Measurements from ENCODE around the gene C1orf105. TPM values are rescaled to one million over a fixed set of nuclear protein-coding genes. Genes with fewer than 3 reads are reported as not detected.

C1orf105 gene
- total RNA-seq, 1 experiment from 2014 or later = not detected

DNA sequence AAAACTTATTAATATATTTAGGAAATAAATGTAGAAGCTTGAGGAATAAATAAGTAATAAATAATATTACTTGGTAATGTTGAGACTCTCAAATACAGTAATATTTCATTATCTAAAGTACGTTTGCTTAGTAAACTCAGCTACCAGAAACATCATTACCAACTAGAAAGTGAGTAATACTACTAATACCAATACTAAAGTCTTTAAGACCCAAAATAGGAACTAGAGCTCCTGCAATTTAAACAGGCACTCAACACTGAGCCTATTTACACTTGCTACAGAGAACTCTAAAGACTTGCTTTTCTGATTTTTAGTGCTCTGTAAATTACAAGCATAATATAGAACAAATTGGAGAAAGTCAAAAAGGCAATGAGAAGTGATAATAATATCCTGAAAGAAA, 13.5 kb upstream of the C1orf105 start (continued):
- TF ChIP-seq RELA (CRISPR knock-in tag; IDR thresholded peaks at IDR 0.05; ENCODE audit: borderline replicate concordance) (no peak), NFYB (CRISPR knock-in tag; conservative IDR thresholded peaks at IDR 0.05; ENCODE audit: low read depth) (no peak), KAT7 (CRISPR knock-in tag; IDR thresholded peaks at IDR 0.05; ENCODE audit: borderline replicate concordance) (no peak), ETV6 (CRISPR knock-in tag; IDR thresholded peaks at IDR 0.05) (no peak), NFE2L1 (CRISPR knock-in tag; IDR thresholded peaks at IDR 0.05) (no peak)

DNA sequence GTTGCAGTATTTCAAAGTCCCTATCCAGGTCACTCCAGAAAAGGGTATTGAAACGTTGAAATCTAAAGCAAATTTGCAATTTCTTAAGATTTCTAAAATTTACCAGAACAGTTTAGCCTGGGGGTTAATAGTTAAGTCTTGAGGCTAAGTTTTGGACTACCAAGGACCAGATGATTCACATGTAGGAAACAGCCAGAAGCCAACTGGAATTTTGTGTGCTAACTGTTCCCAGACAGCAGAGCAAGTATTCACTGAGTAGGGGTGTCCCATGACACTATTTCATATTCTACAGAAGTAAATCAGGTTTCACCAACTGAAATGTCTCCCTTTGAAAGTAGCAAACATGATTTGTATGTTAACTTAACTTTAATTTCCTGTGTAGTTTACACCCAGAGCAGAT, 11.5 kb upstream of the C1orf105 start:
- no peak for DNase-seq (ENCODE audit: low spot score)
- Mint-ChIP-seq H3K27me3 (ENCODE audit: low read depth) (no peaks in the 10 kb centered on the region), H3K36me3 (no peaks in the 10 kb centered on the region), H3K9me3 (no peaks in the 10 kb centered on the region), H3K4me1 (no peaks in the 10 kb centered on the region), H3K27ac (no peak overlapping the region), H3K4me3 (no peak overlapping the region)
- POLR2A ChIA-PET = no interaction called here
- CTCF ChIA-PET = interaction anchor here (1.5 kb wide), 1 partner anchor 10 kb away, joined by 6 read pairs; no protein-coding TSS in a partner anchor
- no peak for ATAC-seq
- TF ChIP-seq, protein P1, sequence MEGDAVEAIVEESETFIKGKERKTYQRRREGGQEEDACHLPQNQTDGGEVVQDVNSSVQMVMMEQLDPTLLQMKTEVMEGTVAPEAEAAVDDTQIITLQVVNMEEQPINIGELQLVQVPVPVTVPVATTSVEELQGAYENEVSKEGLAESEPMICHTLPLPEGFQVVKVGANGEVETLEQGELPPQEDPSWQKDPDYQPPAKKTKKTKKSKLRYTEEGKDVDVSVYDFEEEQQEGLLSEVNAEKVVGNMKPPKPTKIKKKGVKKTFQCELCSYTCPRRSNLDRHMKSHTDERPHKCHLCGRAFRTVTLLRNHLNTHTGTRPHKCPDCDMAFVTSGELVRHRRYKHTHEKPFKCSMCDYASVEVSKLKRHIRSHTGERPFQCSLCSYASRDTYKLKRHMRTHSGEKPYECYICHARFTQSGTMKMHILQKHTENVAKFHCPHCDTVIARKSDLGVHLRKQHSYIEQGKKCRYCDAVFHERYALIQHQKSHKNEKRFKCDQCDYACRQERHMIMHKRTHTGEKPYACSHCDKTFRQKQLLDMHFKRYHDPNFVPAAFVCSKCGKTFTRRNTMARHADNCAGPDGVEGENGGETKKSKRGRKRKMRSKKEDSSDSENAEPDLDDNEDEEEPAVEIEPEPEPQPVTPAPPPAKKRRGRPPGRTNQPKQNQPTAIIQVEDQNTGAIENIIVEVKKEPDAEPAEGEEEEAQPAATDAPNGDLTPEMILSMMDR (IDR thresholded peaks at IDR 0.05) = no peak
- TF ChIP-seq, protein P2, sequence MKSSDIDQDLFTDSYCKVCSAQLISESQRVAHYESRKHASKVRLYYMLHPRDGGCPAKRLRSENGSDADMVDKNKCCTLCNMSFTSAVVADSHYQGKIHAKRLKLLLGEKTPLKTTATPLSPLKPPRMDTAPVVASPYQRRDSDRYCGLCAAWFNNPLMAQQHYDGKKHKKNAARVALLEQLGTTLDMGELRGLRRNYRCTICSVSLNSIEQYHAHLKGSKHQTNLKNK (CRISPR knock-in tag; IDR thresholded peaks at IDR 0.05) = no peak

DNA sequence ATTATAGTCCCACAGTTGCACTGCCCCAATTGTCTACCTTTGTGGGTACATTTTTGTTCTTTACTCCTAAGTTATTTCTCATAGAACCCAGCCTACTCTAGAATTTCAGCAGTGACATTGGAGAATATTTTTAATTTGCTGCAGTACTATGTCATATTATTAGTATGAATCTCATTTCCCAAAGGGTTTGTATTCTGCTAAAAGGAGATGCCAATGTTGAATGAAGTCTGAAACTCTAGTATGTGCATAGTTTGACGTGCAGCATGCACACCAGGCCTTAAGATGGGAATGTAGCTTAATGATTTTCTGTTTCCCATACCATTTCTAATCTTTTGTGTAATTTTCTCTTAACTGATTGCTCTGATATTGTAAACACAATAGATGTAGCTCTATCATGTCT, 10.5 kb upstream of the C1orf105 start:
- ATAC-seq (no peak), DNase-seq (ENCODE audit: low spot score) (no peak)
- H3K4me1 Mint-ChIP-seq = no peaks in the 10 kb centered on the region
- POLR2A ChIA-PET = no interaction called here
- no peaks in the 10 kb centered on the region for H3K9me3 Mint-ChIP-seq
- CTCF ChIA-PET = interaction anchor here (2.0 kb wide), 1 partner anchor 10 kb away, joined by 6 read pairs; no protein-coding TSS in a partner anchor
- no peaks in the 10 kb centered on the region for H3K36me3 Mint-ChIP-seq
- H3K27me3 Mint-ChIP-seq (ENCODE audit: low read depth) = no peaks in the 10 kb centered on the region
- no peak overlapping the region for H3K4me3 Mint-ChIP-seq
- no peak overlapping the region for H3K27ac Mint-ChIP-seq
- TF ChIP-seq GTF2I (CRISPR knock-in tag; conservative IDR thresholded peaks at IDR 0.05) (no peak), SP1 (CRISPR knock-in tag; conservative IDR thresholded peaks at IDR 0.05) (no peak), IRF2 (CRISPR knock-in tag; IDR thresholded peaks at IDR 0.05; ENCODE audit: borderline replicate concordance, low read depth) (no peak), CREB1 (CRISPR knock-in tag; IDR thresholded peaks at IDR 0.05) (no peak), SMAD3 (CRISPR knock-in tag; IDR thresholded peaks at IDR 0.05; ENCODE audit: borderline replicate concordance) (no peak)
- TF ChIP-seq, protein P3, sequence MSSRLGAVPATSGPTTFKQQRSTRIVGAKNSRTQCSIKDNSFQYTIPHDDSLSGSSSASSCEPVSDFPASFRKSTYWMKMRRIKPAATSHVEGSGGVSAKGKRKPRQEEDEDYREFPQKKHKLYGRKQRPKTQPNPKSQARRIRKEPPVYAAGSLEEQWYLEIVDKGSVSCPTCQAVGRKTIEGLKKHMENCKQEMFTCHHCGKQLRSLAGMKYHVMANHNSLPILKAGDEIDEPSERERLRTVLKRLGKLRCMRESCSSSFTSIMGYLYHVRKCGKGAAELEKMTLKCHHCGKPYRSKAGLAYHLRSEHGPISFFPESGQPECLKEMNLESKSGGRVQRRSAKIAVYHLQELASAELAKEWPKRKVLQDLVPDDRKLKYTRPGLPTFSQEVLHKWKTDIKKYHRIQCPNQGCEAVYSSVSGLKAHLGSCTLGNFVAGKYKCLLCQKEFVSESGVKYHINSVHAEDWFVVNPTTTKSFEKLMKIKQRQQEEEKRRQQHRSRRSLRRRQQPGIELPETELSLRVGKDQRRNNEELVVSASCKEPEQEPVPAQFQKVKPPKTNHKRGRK (CRISPR knock-in tag; IDR thresholded peaks at IDR 0.05; ENCODE audit: borderline replicate concordance) = no peak
- TF ChIP-seq, protein P4, sequence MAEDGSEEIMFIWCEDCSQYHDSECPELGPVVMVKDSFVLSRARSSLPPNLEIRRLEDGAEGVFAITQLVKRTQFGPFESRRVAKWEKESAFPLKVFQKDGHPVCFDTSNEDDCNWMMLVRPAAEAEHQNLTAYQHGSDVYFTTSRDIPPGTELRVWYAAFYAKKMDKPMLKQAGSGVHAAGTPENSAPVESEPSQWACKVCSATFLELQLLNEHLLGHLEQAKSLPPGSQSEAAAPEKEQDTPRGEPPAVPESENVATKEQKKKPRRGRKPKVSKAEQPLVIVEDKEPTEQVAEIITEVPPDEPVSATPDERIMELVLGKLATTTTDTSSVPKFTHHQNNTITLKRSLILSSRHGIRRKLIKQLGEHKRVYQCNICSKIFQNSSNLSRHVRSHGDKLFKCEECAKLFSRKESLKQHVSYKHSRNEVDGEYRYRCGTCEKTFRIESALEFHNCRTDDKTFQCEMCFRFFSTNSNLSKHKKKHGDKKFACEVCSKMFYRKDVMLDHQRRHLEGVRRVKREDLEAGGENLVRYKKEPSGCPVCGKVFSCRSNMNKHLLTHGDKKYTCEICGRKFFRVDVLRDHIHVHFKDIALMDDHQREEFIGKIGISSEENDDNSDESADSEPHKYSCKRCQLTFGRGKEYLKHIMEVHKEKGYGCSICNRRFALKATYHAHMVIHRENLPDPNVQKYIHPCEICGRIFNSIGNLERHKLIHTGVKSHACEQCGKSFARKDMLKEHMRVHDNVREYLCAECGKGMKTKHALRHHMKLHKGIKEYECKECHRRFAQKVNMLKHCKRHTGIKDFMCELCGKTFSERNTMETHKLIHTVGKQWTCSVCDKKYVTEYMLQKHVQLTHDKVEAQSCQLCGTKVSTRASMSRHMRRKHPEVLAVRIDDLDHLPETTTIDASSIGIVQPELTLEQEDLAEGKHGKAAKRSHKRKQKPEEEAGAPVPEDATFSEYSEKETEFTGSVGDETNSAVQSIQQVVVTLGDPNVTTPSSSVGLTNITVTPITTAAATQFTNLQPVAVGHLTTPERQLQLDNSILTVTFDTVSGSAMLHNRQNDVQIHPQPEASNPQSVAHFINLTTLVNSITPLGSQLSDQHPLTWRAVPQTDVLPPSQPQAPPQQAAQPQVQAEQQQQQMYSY (CRISPR knock-in tag; IDR thresholded peaks at IDR 0.05) = no peak
- TF ChIP-seq, protein P5, sequence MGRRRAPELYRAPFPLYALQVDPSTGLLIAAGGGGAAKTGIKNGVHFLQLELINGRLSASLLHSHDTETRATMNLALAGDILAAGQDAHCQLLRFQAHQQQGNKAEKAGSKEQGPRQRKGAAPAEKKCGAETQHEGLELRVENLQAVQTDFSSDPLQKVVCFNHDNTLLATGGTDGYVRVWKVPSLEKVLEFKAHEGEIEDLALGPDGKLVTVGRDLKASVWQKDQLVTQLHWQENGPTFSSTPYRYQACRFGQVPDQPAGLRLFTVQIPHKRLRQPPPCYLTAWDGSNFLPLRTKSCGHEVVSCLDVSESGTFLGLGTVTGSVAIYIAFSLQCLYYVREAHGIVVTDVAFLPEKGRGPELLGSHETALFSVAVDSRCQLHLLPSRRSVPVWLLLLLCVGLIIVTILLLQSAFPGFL (CRISPR knock-in tag; IDR thresholded peaks at IDR 0.05; ENCODE audit: borderline replicate concordance) = no peak
- TF ChIP-seq, protein P6, sequence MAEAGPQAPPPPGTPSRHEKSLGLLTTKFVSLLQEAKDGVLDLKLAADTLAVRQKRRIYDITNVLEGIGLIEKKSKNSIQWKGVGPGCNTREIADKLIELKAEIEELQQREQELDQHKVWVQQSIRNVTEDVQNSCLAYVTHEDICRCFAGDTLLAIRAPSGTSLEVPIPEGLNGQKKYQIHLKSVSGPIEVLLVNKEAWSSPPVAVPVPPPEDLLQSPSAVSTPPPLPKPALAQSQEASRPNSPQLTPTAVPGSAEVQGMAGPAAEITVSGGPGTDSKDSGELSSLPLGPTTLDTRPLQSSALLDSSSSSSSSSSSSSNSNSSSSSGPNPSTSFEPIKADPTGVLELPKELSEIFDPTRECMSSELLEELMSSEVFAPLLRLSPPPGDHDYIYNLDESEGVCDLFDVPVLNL (CRISPR knock-in tag; IDR thresholded peaks at IDR 0.05; ENCODE audit: borderline replicate concordance, low read depth) = no peak
- TF ChIP-seq, protein P7, sequence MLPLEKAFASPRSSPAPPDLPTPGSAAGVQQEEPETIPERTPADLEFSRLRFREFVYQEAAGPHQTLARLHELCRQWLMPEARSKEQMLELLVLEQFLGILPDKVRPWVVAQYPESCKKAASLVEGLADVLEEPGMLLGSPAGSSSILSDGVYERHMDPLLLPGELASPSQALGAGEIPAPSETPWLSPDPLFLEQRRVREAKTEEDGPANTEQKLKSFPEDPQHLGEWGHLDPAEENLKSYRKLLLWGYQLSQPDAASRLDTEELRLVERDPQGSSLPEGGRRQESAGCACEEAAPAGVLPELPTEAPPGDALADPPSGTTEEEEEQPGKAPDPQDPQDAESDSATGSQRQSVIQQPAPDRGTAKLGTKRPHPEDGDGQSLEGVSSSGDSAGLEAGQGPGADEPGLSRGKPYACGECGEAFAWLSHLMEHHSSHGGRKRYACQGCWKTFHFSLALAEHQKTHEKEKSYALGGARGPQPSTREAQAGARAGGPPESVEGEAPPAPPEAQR (CRISPR knock-in tag; IDR thresholded peaks at IDR 0.05) = no peak
- TF ChIP-seq, protein P8, sequence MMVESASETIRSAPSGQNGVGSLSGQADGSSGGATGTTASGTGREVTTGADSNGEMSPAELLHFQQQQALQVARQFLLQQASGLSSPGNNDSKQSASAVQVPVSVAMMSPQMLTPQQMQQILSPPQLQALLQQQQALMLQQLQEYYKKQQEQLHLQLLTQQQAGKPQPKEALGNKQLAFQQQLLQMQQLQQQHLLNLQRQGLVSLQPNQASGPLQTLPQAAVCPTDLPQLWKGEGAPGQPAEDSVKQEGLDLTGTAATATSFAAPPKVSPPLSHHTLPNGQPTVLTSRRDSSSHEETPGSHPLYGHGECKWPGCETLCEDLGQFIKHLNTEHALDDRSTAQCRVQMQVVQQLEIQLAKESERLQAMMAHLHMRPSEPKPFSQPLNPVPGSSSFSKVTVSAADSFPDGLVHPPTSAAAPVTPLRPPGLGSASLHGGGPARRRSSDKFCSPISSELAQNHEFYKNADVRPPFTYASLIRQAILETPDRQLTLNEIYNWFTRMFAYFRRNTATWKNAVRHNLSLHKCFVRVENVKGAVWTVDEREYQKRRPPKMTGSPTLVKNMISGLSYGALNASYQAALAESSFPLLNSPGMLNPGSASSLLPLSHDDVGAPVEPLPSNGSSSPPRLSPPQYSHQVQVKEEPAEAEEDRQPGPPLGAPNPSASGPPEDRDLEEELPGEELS (CRISPR knock-in tag; IDR thresholded peaks at IDR 0.05) = no peak
- TF ChIP-seq, protein P9, sequence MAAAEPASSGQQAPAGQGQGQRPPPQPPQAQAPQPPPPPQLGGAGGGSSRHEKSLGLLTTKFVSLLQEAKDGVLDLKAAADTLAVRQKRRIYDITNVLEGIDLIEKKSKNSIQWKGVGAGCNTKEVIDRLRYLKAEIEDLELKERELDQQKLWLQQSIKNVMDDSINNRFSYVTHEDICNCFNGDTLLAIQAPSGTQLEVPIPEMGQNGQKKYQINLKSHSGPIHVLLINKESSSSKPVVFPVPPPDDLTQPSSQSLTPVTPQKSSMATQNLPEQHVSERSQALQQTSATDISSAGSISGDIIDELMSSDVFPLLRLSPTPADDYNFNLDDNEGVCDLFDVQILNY (CRISPR knock-in tag; IDR thresholded peaks at IDR 0.05) = no peak
